Mammary epithelial cell (primary cell): ENCODE results near the gene TP53TG5.

Experiments used
- EZH2 ChIP-seq: IDR thresholded peaks from 2 replicates; pipeline ENCODE4 v1.6.1; 2012; ENCODE audit warnings: low read length, inconsistent platforms, borderline replicate concordance
- TF ChIP-seq, protein P1 (sequence below), 2 donors: IDR thresholded peaks in 1 of 2; conservative IDR thresholded peaks in 1 of 2; 2 replicates each; pipeline ENCODE4 v1.5.1; 2011 to 2012; ENCODE audit warnings: inconsistent platforms in 2 of 2, low read length in 2 of 2, mild to moderate bottlenecking in 2 of 2, control low read depth in 1 of 2, low read depth in 1 of 2; ENCODE audit not compliant: insufficient read depth in 1 of 2; ENCODE audit errors: extremely low read depth in 1 of 2

DNA sequence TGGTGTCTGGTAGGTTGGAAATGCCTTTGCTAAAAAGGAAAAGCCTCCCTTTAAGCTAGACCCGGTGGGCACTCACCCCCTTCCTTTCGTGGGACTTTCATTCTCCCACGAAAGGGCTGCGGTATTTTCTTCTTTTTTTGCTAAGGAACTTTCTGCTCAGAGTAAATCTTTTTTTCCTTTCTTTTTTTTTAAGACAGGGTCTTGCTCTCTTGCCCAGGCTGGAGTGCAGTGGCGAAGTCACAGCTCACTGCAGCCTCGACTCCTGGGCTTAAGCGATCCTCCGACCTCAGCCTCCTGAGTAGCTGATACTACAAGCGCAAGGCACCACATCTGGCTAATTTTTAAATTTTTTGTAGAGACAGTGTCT, 4.0 kb downstream of the TP53TG5 start:
- TF ChIP-seq, protein P1, sequence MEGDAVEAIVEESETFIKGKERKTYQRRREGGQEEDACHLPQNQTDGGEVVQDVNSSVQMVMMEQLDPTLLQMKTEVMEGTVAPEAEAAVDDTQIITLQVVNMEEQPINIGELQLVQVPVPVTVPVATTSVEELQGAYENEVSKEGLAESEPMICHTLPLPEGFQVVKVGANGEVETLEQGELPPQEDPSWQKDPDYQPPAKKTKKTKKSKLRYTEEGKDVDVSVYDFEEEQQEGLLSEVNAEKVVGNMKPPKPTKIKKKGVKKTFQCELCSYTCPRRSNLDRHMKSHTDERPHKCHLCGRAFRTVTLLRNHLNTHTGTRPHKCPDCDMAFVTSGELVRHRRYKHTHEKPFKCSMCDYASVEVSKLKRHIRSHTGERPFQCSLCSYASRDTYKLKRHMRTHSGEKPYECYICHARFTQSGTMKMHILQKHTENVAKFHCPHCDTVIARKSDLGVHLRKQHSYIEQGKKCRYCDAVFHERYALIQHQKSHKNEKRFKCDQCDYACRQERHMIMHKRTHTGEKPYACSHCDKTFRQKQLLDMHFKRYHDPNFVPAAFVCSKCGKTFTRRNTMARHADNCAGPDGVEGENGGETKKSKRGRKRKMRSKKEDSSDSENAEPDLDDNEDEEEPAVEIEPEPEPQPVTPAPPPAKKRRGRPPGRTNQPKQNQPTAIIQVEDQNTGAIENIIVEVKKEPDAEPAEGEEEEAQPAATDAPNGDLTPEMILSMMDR (conservative IDR thresholded peaks at IDR 0.05 in 1 of 2, IDR thresholded peaks at IDR 0.05 in 1 of 2; ENCODE audit: extremely low read depth in 1 of 2, insufficient read depth in 1 of 2, low read depth in 1 of 2, low read length in 2 of 2), result no peak
- TF ChIP-seq EZH2, result no peak
